GM23248 (cell line): ENCODE measurements around the gene RICTOR. TPM values are rescaled to one million over a fixed set of nuclear protein-coding genes. Genes with fewer than 3 reads are reported as not detected.

Experiments used
- DNase-seq: peaks from one replicate; pipeline ENCODE4 v3.0.0-alpha.2; 2015
- H2AFZ ChIP-seq: fragments of 200-600 bp; sonication (generic); 2 replicates; pipeline ENCODE4 v1.6.1; 2016; ENCODE audit warnings: antibody characterized with exemption
- H3F3A ChIP-seq: fragments of 200-600 bp; sonication (generic); 2 replicates; pipeline ENCODE4 v1.6.1; 2016; ENCODE audit warnings: mild to moderate bottlenecking, antibody characterized with exemption, mixed run types; ENCODE audit not compliant: insufficient read depth
- H3K27ac ChIP-seq: fragments of 200-600 bp; sonication (generic); 2 replicates; pipeline ENCODE4 v1.5.1; 2016; ENCODE audit warnings: mild to moderate bottlenecking
- H3K27me3 ChIP-seq: fragments of 200-600 bp; sonication (generic); replicated peaks from 2 replicates; pipeline ENCODE4 v1.6.1; 2016; ENCODE audit warnings: mild to moderate bottlenecking; ENCODE audit not compliant: insufficient read depth
- H3K36me3 ChIP-seq: fragments of 200-600 bp; sonication (generic); 2 replicates; pipeline ENCODE4 v1.6.1; 2016; ENCODE audit warnings: low read depth, mild to moderate bottlenecking
- H3K4me1 ChIP-seq: fragments of 200-600 bp; sonication (generic); 2 replicates; pipeline ENCODE4 v1.6.1; 2016; ENCODE audit warnings: mild to moderate bottlenecking; ENCODE audit not compliant: insufficient read depth
- H3K4me2 ChIP-seq: fragments of 200-600 bp; sonication (generic); one replicate; pipeline ENCODE4 v1.6.1; 2016; ENCODE audit warnings: mild to moderate bottlenecking; ENCODE audit not compliant: unreplicated experiment
- H3K4me3 ChIP-seq: fragments of 200-600 bp; sonication (generic); 2 replicates; pipeline ENCODE4 v1.5.1; 2016; ENCODE audit warnings: mild to moderate bottlenecking
- H3K79me2 ChIP-seq: fragments of 200-600 bp; sonication (generic); 2 replicates; pipeline ENCODE4 v1.6.1; 2016; ENCODE audit warnings: mild to moderate bottlenecking; ENCODE audit not compliant: insufficient read depth
- H3K9ac ChIP-seq: fragments of 200-600 bp; sonication (generic); 2 replicates; pipeline ENCODE4 v1.6.1; 2016; ENCODE audit warnings: mild to moderate bottlenecking
- H3K9me2 ChIP-seq: fragments of 200-600 bp; sonication (generic); 2 replicates; pipeline ENCODE4 v1.6.1; 2016; ENCODE audit warnings: mixed run types, mild to moderate bottlenecking, moderate library complexity; ENCODE audit not compliant: insufficient read depth
- H3K9me3 ChIP-seq: fragments of 200-600 bp; sonication (generic); one replicate; pipeline ENCODE4 v1.6.1; 2017; ENCODE audit warnings: low read depth
- H4K20me1 ChIP-seq: fragments of 200-600 bp; sonication (generic); 2 replicates; pipeline ENCODE4 v1.6.0; 2016; ENCODE audit not compliant: insufficient read depth
- EZH2 ChIP-seq: fragments of 200-600 bp; sonication (generic); IDR thresholded peaks from 2 replicates; pipeline ENCODE4 v1.6.1; 2018; ENCODE audit warnings: antibody characterized with exemption, mild to moderate bottlenecking; ENCODE audit not compliant: insufficient read depth, poor library complexity, severe bottlenecking
- EZH2phosphoT487 ChIP-seq: fragments of 200-600 bp; sonication (generic); IDR thresholded peaks from 2 replicates; pipeline ENCODE4 v1.6.1; 2018; ENCODE audit warnings: antibody characterized with exemption, moderate library complexity, mild to moderate bottlenecking, low read depth; ENCODE audit not compliant: insufficient read depth
- WGBS, 2 experiments: methylation state at CpG; one replicate each; pipeline ENCODE4 v1.1.6; 2015 to 2017; ENCODE audit warnings: low lambda C conversion rate in 2 of 2, low coverage in 1 of 2; ENCODE audit errors: missing lambda C conversion rate in 2 of 2; 5-methylcytosine and 5-hydroxymethylcytosine counted together
- in situ Hi-C: fragments of 300-500 bp; cut with MboI; formaldehyde crosslinking; loops from 2 replicates; pipeline ENCODE4 v1.15.0; 2020
- polyA plus RNA-seq: library from polyadenylated mRNA; unstranded; fragments of >200 nt; fragmentation: Nextera tagmentation; extraction: Ambion mirVana; gene quantifications from 2 replicates; pipeline ENCODE4 v1.2.1, GENCODE V29; 2016
- total RNA-seq: library from RNA; depleted of rRNA; stranded (reverse); fragments of >200 nt; shearing (Covaris generic); gene quantifications from 2 replicates; pipeline ENCODE4 v1.2.3, GENCODE V29; 2014

The RICTOR gene
- total and polyA plus RNA-seq, 2 experiments from 2014 or later: 5.7 to 12.5 TPM

DNA sequence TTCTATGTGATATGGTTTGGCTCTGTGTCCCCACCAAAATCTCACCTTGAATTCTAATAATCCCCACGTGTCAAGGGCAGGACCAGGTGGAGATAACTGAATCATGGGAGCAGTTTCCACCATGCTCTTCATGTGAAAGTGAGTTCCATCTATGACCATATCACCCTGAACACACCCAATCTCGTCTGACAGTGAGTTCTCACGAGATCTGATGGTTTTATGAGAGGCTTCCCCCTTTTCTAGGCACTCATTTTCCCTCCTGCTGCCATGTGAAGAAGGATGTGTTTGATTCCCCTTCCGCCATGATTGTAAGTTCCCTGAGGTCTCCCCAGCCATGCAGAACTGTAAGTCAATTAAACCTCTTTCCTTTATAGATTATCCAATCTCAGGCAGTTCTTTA, 64.2 kb downstream of the RICTOR start:
- H3K4me3 ChIP-seq: no peak overlapping the region
- no peaks in the 10 kb centered on the region for H3K27me3 ChIP-seq
- no peak overlapping the region for H2AFZ ChIP-seq
- no peaks in the 10 kb centered on the region for H3K9me2 ChIP-seq
- peaks cover 69% of the 10 kb centered on the region for H3K79me2 ChIP-seq
- H3F3A ChIP-seq: peaks cover 21% of the 10 kb centered on the region
- H3K27ac ChIP-seq: no peak overlapping the region
- no peaks in the 10 kb centered on the region for H3K36me3 ChIP-seq
- no peak overlapping the region for H3K9ac ChIP-seq
- WGBS, 2 experiments: 85 to 89% methylated on average over 4 of the region's 4 CpGs
- peaks cover 26% of the 10 kb centered on the region for H3K4me1 ChIP-seq
- no peaks in the 10 kb centered on the region for H4K20me1 ChIP-seq
- in situ Hi-C loops: no loop called here
- no peak overlapping the region for H3K4me2 ChIP-seq
- no peak for DNase-seq
- H3K9me3 ChIP-seq: no peaks in the 10 kb centered on the region
- TF ChIP-seq EZH2 (no peak), EZH2phosphoT487 (no peak)

DNA sequence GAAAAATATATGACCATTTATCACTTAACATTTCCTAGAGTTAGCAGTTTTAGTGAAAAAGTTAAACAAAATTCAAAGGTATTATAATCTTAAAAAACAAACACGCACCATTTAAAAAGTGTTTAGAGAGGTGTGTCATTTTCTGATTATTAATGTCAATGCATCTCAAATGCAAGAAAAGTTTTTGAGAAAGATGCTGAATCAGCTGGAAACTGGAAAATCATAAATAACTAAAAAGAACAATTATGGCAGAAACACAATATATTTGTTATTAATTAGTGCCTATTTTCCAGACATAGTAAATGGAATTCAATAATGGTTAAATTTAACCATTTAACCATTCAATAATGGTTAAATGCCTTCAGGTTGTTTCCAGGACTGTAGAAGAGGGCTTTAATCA, 64.9 kb downstream of the RICTOR start:
- H3K4me2 ChIP-seq: no peak overlapping the region
- H3K9me2 ChIP-seq: no peaks in the 10 kb centered on the region
- H3K9ac ChIP-seq: no peak overlapping the region
- WGBS, 2 experiments: 98 to 100% methylated on average over 1 of the region's 1 CpG
- H3K27ac ChIP-seq: no peak overlapping the region
- H3K79me2 ChIP-seq: peaks cover 69% of the 10 kb centered on the region
- no peak overlapping the region for H3K4me3 ChIP-seq
- in situ Hi-C loops: no loop called here
- H3K36me3 ChIP-seq: no peaks in the 10 kb centered on the region
- peaks cover 17% of the 10 kb centered on the region; the same call in 1 of the 2 replicates for H3F3A ChIP-seq
- no peaks in the 10 kb centered on the region for H4K20me1 ChIP-seq
- no peak for TF ChIP-seq EZH2phosphoT487
- TF ChIP-seq EZH2: no peak
- no peak overlapping the region for H2AFZ ChIP-seq
- H3K9me3 ChIP-seq: no peaks in the 10 kb centered on the region
- peaks cover 21% of the 10 kb centered on the region for H3K4me1 ChIP-seq
- H3K27me3 ChIP-seq: no peaks in the 10 kb centered on the region
- no peak for DNase-seq

DNA sequence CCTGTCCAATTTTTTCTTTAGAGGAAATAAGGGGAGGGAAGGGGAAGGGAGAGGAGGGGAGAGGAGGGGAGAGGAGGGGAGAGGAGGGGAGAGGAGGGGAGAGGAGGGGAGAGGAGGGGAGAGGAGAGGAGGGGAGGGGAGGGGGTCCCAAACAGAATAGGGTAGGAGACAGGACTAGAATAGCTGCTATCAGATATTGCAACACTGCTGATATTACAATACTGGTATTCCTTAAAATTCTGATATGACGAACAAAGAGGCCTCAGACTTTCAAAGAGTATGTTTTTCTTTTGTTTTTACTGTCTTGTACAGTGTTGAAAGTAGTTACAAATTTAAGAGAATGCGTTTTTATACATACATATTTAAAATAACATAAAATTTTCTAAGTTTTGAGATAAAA, 67.5 kb downstream of the RICTOR start:
- TF ChIP-seq EZH2phosphoT487 (no peak), EZH2 (no peak)
- no peak for DNase-seq
- no peak overlapping the region for H2AFZ ChIP-seq
- no peak overlapping the region for H3K4me3 ChIP-seq
- H3K4me1 ChIP-seq: peaks cover 7% of the 10 kb centered on the region
- WGBS, 2 experiments: 93 to 94% methylated on average over 2 of the region's 2 CpGs
- no peaks in the 10 kb centered on the region for H3K27me3 ChIP-seq
- no peak overlapping the region for H3K9ac ChIP-seq
- no peaks in the 10 kb centered on the region for H3K9me3 ChIP-seq
- H3K36me3 ChIP-seq: no peaks in the 10 kb centered on the region
- in situ Hi-C loops: no loop called here
- no peak overlapping the region for H3K4me2 ChIP-seq
- no peaks in the 10 kb centered on the region for H3K9me2 ChIP-seq
- peaks cover 43% of the 10 kb centered on the region for H3K79me2 ChIP-seq
- no peak overlapping the region for H3K27ac ChIP-seq
- no peaks in the 10 kb centered on the region for H4K20me1 ChIP-seq
- H3F3A ChIP-seq: no peaks in the 10 kb centered on the region

DNA sequence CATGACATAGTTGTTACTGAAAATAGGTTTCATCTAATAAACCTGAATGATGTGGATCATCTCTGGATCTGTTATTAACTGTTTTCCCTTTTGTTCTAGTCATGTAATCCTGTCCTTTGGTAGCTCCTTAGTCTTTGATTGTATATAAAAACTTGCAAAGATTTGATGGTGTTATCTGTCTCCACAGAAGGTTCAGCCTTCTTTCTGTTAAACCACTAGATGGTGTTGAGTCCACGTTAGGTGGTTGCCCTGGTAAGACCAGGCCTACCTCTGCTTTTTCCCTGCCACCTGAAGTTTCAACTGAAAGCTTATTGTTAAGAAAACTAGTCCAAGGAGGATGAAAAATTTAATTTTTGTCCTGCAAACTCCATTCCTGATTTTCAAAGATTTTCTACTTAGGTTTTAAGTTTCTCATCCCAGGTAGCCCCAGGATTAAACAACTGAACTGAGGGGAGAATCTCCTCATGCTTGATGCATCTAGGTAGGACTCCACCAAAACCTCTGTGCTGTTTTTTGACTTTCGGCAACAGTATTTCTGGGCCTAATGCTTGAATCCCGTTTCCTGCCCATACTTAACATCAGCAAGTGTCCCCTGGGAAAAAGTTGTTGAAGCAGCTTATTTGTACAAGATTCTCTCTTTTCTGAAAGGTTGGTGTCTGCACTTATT, 68.5 kb downstream of the RICTOR start:
- Histone ChIP-seq H4K20me1 (no peaks in the 10 kb centered on the region), H3K79me2 (peaks cover 44% of the 10 kb centered on the region), H3K4me2 (no peak overlapping the region), H2AFZ (no peak overlapping the region), H3K36me3 (no peaks in the 10 kb centered on the region), H3K9me3 (no peaks in the 10 kb centered on the region), H3K9ac (no peak overlapping the region), H3K9me2 (no peaks in the 10 kb centered on the region), H3K4me3 (no peak overlapping the region), H3K27me3 (no peaks in the 10 kb centered on the region), H3K27ac (no peak overlapping the region), H3F3A (no peaks in the 10 kb centered on the region), H3K4me1 (peaks cover 7% of the 10 kb centered on the region)
- peak; percentile 22 for DNase-seq
- TF ChIP-seq EZH2phosphoT487 (no peak), EZH2 (no peak)
- in situ Hi-C loops: no loop called here
- WGBS, 2 experiments: 83 to 84% methylated on average over 3 of the region's 3 CpGs
